Natural killer cell (primary cell): Measurements from ENCODE around the gene TBRG1. TPM values are rescaled to one million over a fixed set of nuclear protein-coding genes. Genes with fewer than 3 reads are reported as not detected.

ENCODE experiments used
- ATAC-seq, 3 donors: fragments of 150-1000 bp in 2 of 3; fragments of 200-7000 bp in 1 of 3; cut with Tn5 transposase; 1 replicate in 1 of 3; 2 replicates in 2 of 3; pipeline ENCODE4 v1.10.0; 2021; ENCODE audit warnings: mild to moderate bottlenecking in 2 of 3, moderate library complexity in 2 of 3
- DNase-seq, 2 donors: peaks; one replicate each; pipeline versions ENCODE4 v3.0.0 to v3.0.0-alpha.2; 2013 to 2021; ENCODE audit warnings: mixed read lengths in 1 of 2
- H3K27ac ChIP-seq: one replicate; pipeline ENCODE4 v1.5.1; 2013; ENCODE audit warnings: mild to moderate bottlenecking, low read length
- H3K27me3 ChIP-seq: one replicate; pipeline ENCODE4 v1.6.1; 2013; ENCODE audit warnings: low read length; ENCODE audit not compliant: control insufficient read depth, insufficient read depth
- H3K36me3 ChIP-seq: one replicate; pipeline ENCODE4 v1.6.1; 2013; ENCODE audit warnings: low read length; ENCODE audit not compliant: control insufficient read depth, insufficient read depth
- H3K4me1 ChIP-seq: one replicate; pipeline ENCODE4 v1.6.1; 2013; ENCODE audit warnings: low read length; ENCODE audit not compliant: control insufficient read depth, insufficient read depth
- H3K4me3 ChIP-seq: one replicate; pipeline ENCODE4 v1.5.1; 2013; ENCODE audit warnings: low read length
- H3K9me3 ChIP-seq: one replicate; pipeline ENCODE4 v1.6.1; 2013; ENCODE audit warnings: low read length; ENCODE audit not compliant: control insufficient read depth, insufficient read depth
- H3K27ac Mint-ChIP-seq, 2 donors: one replicate each; pipeline ENCODE4 v1.8.0; 2022; ENCODE audit warnings: mild to moderate bottlenecking in 2 of 2, mixed read lengths in 2 of 2, moderate library complexity in 1 of 2
- H3K27me3 Mint-ChIP-seq, 2 donors: one replicate each; pipeline ENCODE4 v1.8.0; 2022; ENCODE audit warnings: low read depth in 2 of 2, mixed read lengths in 2 of 2
- H3K36me3 Mint-ChIP-seq: one replicate; pipeline ENCODE4 v1.8.0; 2022; ENCODE audit warnings: mixed read lengths
- H3K4me1 Mint-ChIP-seq, 2 donors: one replicate each; pipeline ENCODE4 v1.8.0; 2022; ENCODE audit warnings: mixed read lengths in 2 of 2
- H3K4me3 Mint-ChIP-seq: one replicate; pipeline ENCODE4 v1.8.0; 2022; ENCODE audit warnings: mild to moderate bottlenecking, moderate library complexity, mixed read lengths
- H3K9me3 Mint-ChIP-seq, 2 donors: one replicate each; pipeline ENCODE4 v1.8.0; 2022; ENCODE audit warnings: mixed read lengths in 2 of 2
- CTCF ChIP-seq: fragments of 200-600 bp; IDR thresholded peaks from one replicate; pipeline ENCODE4 v1.8.0; 2022; ENCODE audit warnings: antibody characterized with exemption
- WGBS: methylation state at CpG from one replicate; pipeline ENCODE4 v1.1.7; 2013; ENCODE audit warnings: missing lambda C conversion rate; ENCODE audit not compliant: insufficient coverage; 5-methylcytosine and 5-hydroxymethylcytosine counted together
- intact Hi-C: fragments of 100-400 bp; cut with micrococcal nuclease; formaldehyde crosslinking; loops from one replicate; pipeline ENCODE4 v1.14.2; 2022
- total RNA-seq, 4 donors: library from RNA; stranded (reverse); fragments of 120-200 nt in 1 of 4; gene quantifications; one replicate each; pipeline versions ENCODE4 v1.2.3 to v1.2.4, GENCODE V29; 2013 to 2022

TBRG1 gene
- total RNA-seq, 3 donors from 2014 or later (not counting 1 experiment from before 2014, with no cell fraction given): 62.9 to 68.6 (median 68.3) TPM

GRCh38 chr11:124638500-124638899, 15.8 kb downstream of the TBRG1 start:
- no peaks in the 10 kb centered on the region for H3K4me1 ChIP-seq
- H3K4me3 ChIP-seq: no peak overlapping the region
- H3K9me3 ChIP-seq: no peaks in the 10 kb centered on the region
- no peaks in the 10 kb centered on the region for H3K9me3 Mint-ChIP-seq
- DNase-seq (no peak), ATAC-seq (no peak)
- H3K36me3 ChIP-seq: peaks cover 16% of the 10 kb centered on the region
- peaks cover 0 to 4% of the 10 kb centered on the region in 2 donors for H3K4me1 Mint-ChIP-seq
- intact Hi-C loops: no loop called here
- H3K27me3 ChIP-seq: no peaks in the 10 kb centered on the region
- no peak for TF ChIP-seq CTCF
- no peaks in the 10 kb centered on the region for H3K27me3 Mint-ChIP-seq
- no peak overlapping the region for H3K4me3 Mint-ChIP-seq
- WGBS: 100% methylated on average over 1 of the region's 3 CpGs
- H3K27ac ChIP-seq: no peak overlapping the region
- H3K36me3 Mint-ChIP-seq: peaks cover 7% of the 10 kb centered on the region
- peak overlapping the region in 1 of 2 donors; percentile 63 for H3K27ac Mint-ChIP-seq

- Histone ChIP-seq H3K4me3 (no peak overlapping the region), H3K4me1 (no peaks in the 10 kb centered on the region), H3K36me3 (peaks cover 12% of the 10 kb centered on the region), H3K27ac (no peak overlapping the region), H3K27me3 (no peaks in the 10 kb centered on the region), H3K9me3 (no peaks in the 10 kb centered on the region)
- intact Hi-C loops: no loop called here
- ATAC-seq: no peak
- 96% methylated on average over 1 of the region's 1 CpG for WGBS
- H3K27ac Mint-ChIP-seq: peak overlapping the region in 1 of 2 donors; percentile 63
- DNase-seq: no peak
- no peak for TF ChIP-seq CTCF
- H3K9me3 Mint-ChIP-seq: no peaks in the 10 kb centered on the region
- no peak overlapping the region for H3K4me3 Mint-ChIP-seq
- H3K4me1 Mint-ChIP-seq: peaks cover 0 to 4% of the 10 kb centered on the region in 2 donors
- H3K36me3 Mint-ChIP-seq: peaks cover 6% of the 10 kb centered on the region
- H3K27me3 Mint-ChIP-seq: no peaks in the 10 kb centered on the region
Measured at GRCh38 chr11:124639186-124639585, 16.5 kb downstream of the TBRG1 start.

GRCh38 chr11:124640666-124641065, 18.0 kb downstream of the TBRG1 start:
- Mint-ChIP-seq H3K4me3 (no peak overlapping the region), H3K27ac (no peak overlapping the region), H3K36me3 (peaks cover 6% of the 10 kb centered on the region), H3K27me3 (no peaks in the 10 kb centered on the region), H3K9me3 (no peaks in the 10 kb centered on the region), H3K4me1 (peaks cover 6 to 10% of the 10 kb centered on the region in 2 donors)
- ATAC-seq (no peak), DNase-seq (no peak)
- Histone ChIP-seq H3K36me3 (peaks cover 6% of the 10 kb centered on the region), H3K27me3 (no peaks in the 10 kb centered on the region), H3K9me3 (no peaks in the 10 kb centered on the region), H3K27ac (no peak overlapping the region), H3K4me1 (no peaks in the 10 kb centered on the region), H3K4me3 (no peak overlapping the region)
- 94% methylated on average over 3 of the region's 5 CpGs for WGBS
- intact Hi-C loops: no loop called here
- no peak for TF ChIP-seq CTCF

- Histone ChIP-seq H3K27me3 (no peaks in the 10 kb centered on the region), H3K27ac (no peak overlapping the region), H3K36me3 (no peaks in the 10 kb centered on the region), H3K4me3 (no peak overlapping the region), H3K4me1 (no peaks in the 10 kb centered on the region), H3K9me3 (no peaks in the 10 kb centered on the region)
- H3K9me3 Mint-ChIP-seq: no peaks in the 10 kb centered on the region
- DNase-seq: no peak
- 96% methylated on average over 3 of the region's 3 CpGs for WGBS
- H3K4me3 Mint-ChIP-seq: no peak overlapping the region
- no peak for ATAC-seq
- H3K36me3 Mint-ChIP-seq: no peaks in the 10 kb centered on the region
- no peaks in the 10 kb centered on the region for H3K27me3 Mint-ChIP-seq
- no peak for TF ChIP-seq CTCF
- peaks cover 6% of the 10 kb centered on the region in 2 donors for H3K4me1 Mint-ChIP-seq
- intact Hi-C loops: no loop called here
- H3K27ac Mint-ChIP-seq: no peak overlapping the region
Measured at GRCh38 chr11:124642628-124643027, 20.0 kb downstream of the TBRG1 start.
